ENCODE measurements around the gene CTSZ. TPM values are rescaled to one million over a fixed set of nuclear protein-coding genes. Genes with fewer than 3 reads are reported as not detected.

Gene CTSZ
- total RNA-seq, 2 donors from 2014 or later, result 44.5 to 51.6 TPM

GRCh38 chr20:58996226-58996611 lies 10.8 kb downstream of the CTSZ start:
- DNase-seq (no peak), ATAC-seq (replicated peaks in 1 of 2) (no peak)
- Mint-ChIP-seq H3K27me3 (ENCODE audit: low read depth) (no peaks in the 10 kb centered on the region), H3K36me3 (ENCODE audit: insufficient read depth in 2 of 2) (peaks cover 6 to 12% of the 10 kb centered on the region in 2 donors), H3K4me3 (no peak overlapping the region), H3K4me1 (ENCODE audit: low read depth) (no peaks in the 10 kb centered on the region), H3K27ac (no peak overlapping the region), H3K9me3 (no peaks in the 10 kb centered on the region)

GRCh38 chr20:58995461-58996225 lies 11.4 kb downstream of the CTSZ start:
- Mint-ChIP-seq H3K36me3 (ENCODE audit: insufficient read depth in 2 of 2) (peaks cover 6 to 14% of the 10 kb centered on the region in 2 donors), H3K27me3 (ENCODE audit: low read depth) (no peaks in the 10 kb centered on the region), H3K27ac (peak overlapping the region; percentile 24), H3K4me1 (ENCODE audit: low read depth) (no peaks in the 10 kb centered on the region), H3K4me3 (no peak overlapping the region), H3K9me3 (no peaks in the 10 kb centered on the region)
- DNase-seq (no peak), ATAC-seq (replicated peaks in 1 of 2) (no peak)

GRCh38 chr20:58994390-58995159 lies 12.5 kb downstream of the CTSZ start:
- Mint-ChIP-seq H3K36me3 (ENCODE audit: insufficient read depth in 2 of 2) (peaks cover 6 to 17% of the 10 kb centered on the region in 2 donors), H3K27ac (peak overlapping the region; percentile 38), H3K4me3 (no peak overlapping the region), H3K9me3 (no peaks in the 10 kb centered on the region), H3K4me1 (ENCODE audit: low read depth) (no peaks in the 10 kb centered on the region), H3K27me3 (ENCODE audit: low read depth) (no peaks in the 10 kb centered on the region)
- ATAC-seq (replicated peaks in 1 of 2) (no peak), DNase-seq (no peak)

- H3K4me3 Mint-ChIP-seq, result no peak overlapping the region
- H3K9me3 Mint-ChIP-seq, result no peaks in the 10 kb centered on the region
- H3K27me3 Mint-ChIP-seq (ENCODE audit: low read depth), result no peaks in the 10 kb centered on the region
- no peaks in the 10 kb centered on the region for H3K4me1 Mint-ChIP-seq (ENCODE audit: low read depth)
- no peak for DNase-seq
- H3K36me3 Mint-ChIP-seq (ENCODE audit: insufficient read depth in 2 of 2), result peaks cover 12 to 22% of the 10 kb centered on the region in 2 donors
- no peak overlapping the region for H3K27ac Mint-ChIP-seq
- ATAC-seq (replicated peaks in 1 of 2), result peak in 1 of 2 donors; percentile 13
Observed at GRCh38 chr20:58993332-58994248, 13.5 kb downstream of the CTSZ start.

GRCh38 chr20:58992911-58993310 lies 14.1 kb downstream of the CTSZ start:
- Mint-ChIP-seq H3K36me3 (ENCODE audit: insufficient read depth in 2 of 2) (peaks cover 13 to 23% of the 10 kb centered on the region in 2 donors), H3K27ac (peak overlapping the region; percentile 31)

GRCh38 chr20:58991715-58992114 lies 15.3 kb downstream of the CTSZ start:
- H3K4me1 Mint-ChIP-seq (ENCODE audit: low read depth), result peaks cover 9% of the 10 kb centered on the region
- H3K27ac Mint-ChIP-seq, result peak overlapping the region; percentile 2
- ATAC-seq (replicated peaks in 1 of 2) (no peak), DNase-seq (no peak)
- no peak overlapping the region for H3K4me3 Mint-ChIP-seq
- H3K36me3 Mint-ChIP-seq (ENCODE audit: insufficient read depth in 2 of 2), result peaks cover 14 to 29% of the 10 kb centered on the region in 2 donors
- no peaks in the 10 kb centered on the region for H3K27me3 Mint-ChIP-seq (ENCODE audit: low read depth)
- no peaks in the 10 kb centered on the region for H3K9me3 Mint-ChIP-seq

More at GRCh38 chr20:58992911-58993310, 14.1 kb downstream of the CTSZ start:
- H3K9me3 Mint-ChIP-seq, result no peaks in the 10 kb centered on the region
- ATAC-seq (replicated peaks in 1 of 2) (no peak), DNase-seq (no peak)
- no peaks in the 10 kb centered on the region for H3K27me3 Mint-ChIP-seq (ENCODE audit: low read depth)
- H3K4me1 Mint-ChIP-seq (ENCODE audit: low read depth), result no peaks in the 10 kb centered on the region
- no peak overlapping the region for H3K4me3 Mint-ChIP-seq

GRCh38 chr20:58990651-58991445 lies 16.2 kb downstream of the CTSZ start:
- Mint-ChIP-seq H3K36me3 (ENCODE audit: insufficient read depth in 2 of 2) (peaks cover 14 to 32% of the 10 kb centered on the region in 2 donors), H3K9me3 (no peaks in the 10 kb centered on the region), H3K4me3 (no peak overlapping the region), H3K27ac (peak overlapping the region; percentile 58), H3K4me1 (ENCODE audit: low read depth) (peaks cover 16% of the 10 kb centered on the region), H3K27me3 (ENCODE audit: low read depth) (no peaks in the 10 kb centered on the region)
- DNase-seq, result no peak
- ATAC-seq (replicated peaks in 1 of 2), result no peak

- Mint-ChIP-seq H3K27me3 (ENCODE audit: low read depth) (no peaks in the 10 kb centered on the region), H3K9me3 (no peaks in the 10 kb centered on the region), H3K27ac (no peak overlapping the region), H3K36me3 (ENCODE audit: insufficient read depth in 2 of 2) (peaks cover 10 to 30% of the 10 kb centered on the region in 2 donors), H3K4me3 (no peak overlapping the region), H3K4me1 (ENCODE audit: low read depth) (peaks cover 32% of the 10 kb centered on the region)
- no peak for DNase-seq
- ATAC-seq (replicated peaks in 1 of 2), result no peak
Observed at GRCh38 chr20:58989196-58989595, 17.9 kb downstream of the CTSZ start.

- Mint-ChIP-seq H3K9me3 (no peaks in the 10 kb centered on the region), H3K27me3 (ENCODE audit: low read depth) (no peaks in the 10 kb centered on the region), H3K4me3 (no peak overlapping the region), H3K36me3 (ENCODE audit: insufficient read depth in 2 of 2) (peaks cover 10 to 25% of the 10 kb centered on the region in 2 donors), H3K27ac (no peak overlapping the region), H3K4me1 (ENCODE audit: low read depth) (peaks cover 39% of the 10 kb centered on the region)
- ATAC-seq (replicated peaks in 1 of 2), result no peak
- DNase-seq, result no peak
Observed at GRCh38 chr20:58988565-58988882, 18.5 kb downstream of the CTSZ start.

GRCh38 chr20:58987790-58988564 lies 19.1 kb downstream of the CTSZ start:
- no peak for DNase-seq
- Mint-ChIP-seq H3K4me3 (no peak overlapping the region), H3K9me3 (no peaks in the 10 kb centered on the region), H3K36me3 (ENCODE audit: insufficient read depth in 2 of 2) (peaks cover 10 to 25% of the 10 kb centered on the region in 2 donors), H3K4me1 (ENCODE audit: low read depth) (peaks cover 44% of the 10 kb centered on the region), H3K27ac (peak overlapping the region; percentile 84), H3K27me3 (ENCODE audit: low read depth) (no peaks in the 10 kb centered on the region)
- ATAC-seq (replicated peaks in 1 of 2), result no peak

GRCh38 chr20:58986968-58987517 lies 20.0 kb downstream of the CTSZ start:
- ATAC-seq (replicated peaks in 1 of 2) (peak; percentile 67 to 77), DNase-seq (no peak)
- peaks cover 53% of the 10 kb centered on the region for H3K4me1 Mint-ChIP-seq (ENCODE audit: low read depth)
- peaks cover 15 to 25% of the 10 kb centered on the region in 2 donors for H3K36me3 Mint-ChIP-seq (ENCODE audit: insufficient read depth in 2 of 2)
- peak overlapping the region; percentile 84 for H3K27ac Mint-ChIP-seq
- H3K27me3 Mint-ChIP-seq (ENCODE audit: low read depth), result no peaks in the 10 kb centered on the region
- no peaks in the 10 kb centered on the region for H3K9me3 Mint-ChIP-seq
- H3K4me3 Mint-ChIP-seq, result peak overlapping the region; percentile 57 to 73
